NB4 (cell line): Measurements from ENCODE around the gene RBPJ.

Experiments used
- DNase-seq: peaks from one replicate; pipeline ENCODE4 v3.0.0; 2010; ENCODE audit warnings: low read depth
- H3K4me3 ChIP-seq: one replicate; pipeline ENCODE4 v1.5.1; 2011; ENCODE audit warnings: mild to moderate bottlenecking, low read depth, low read length, moderate library complexity
- MYC ChIP-seq: IDR thresholded peaks from 2 replicates; pipeline ENCODE4 v1.6.1; 2011; ENCODE audit warnings: low read depth, low read length
- POLR2A ChIP-seq: IDR thresholded peaks from 2 replicates; pipeline ENCODE4 v1.6.1; 2011; ENCODE audit warnings: mild to moderate bottlenecking; ENCODE audit not compliant: insufficient read length; ENCODE audit errors: extremely low read depth
- TF ChIP-seq, protein P1 (sequence below): IDR thresholded peaks from 2 replicates; pipeline ENCODE4 v1.6.1; 2011; ENCODE audit warnings: low read depth, low read length
- TF ChIP-seq, protein P2 (sequence below): IDR thresholded peaks from one replicate; pipeline ENCODE4 v1.5.1; 2012; ENCODE audit warnings: low read depth, low read length

RBPJ gene

DNA sequence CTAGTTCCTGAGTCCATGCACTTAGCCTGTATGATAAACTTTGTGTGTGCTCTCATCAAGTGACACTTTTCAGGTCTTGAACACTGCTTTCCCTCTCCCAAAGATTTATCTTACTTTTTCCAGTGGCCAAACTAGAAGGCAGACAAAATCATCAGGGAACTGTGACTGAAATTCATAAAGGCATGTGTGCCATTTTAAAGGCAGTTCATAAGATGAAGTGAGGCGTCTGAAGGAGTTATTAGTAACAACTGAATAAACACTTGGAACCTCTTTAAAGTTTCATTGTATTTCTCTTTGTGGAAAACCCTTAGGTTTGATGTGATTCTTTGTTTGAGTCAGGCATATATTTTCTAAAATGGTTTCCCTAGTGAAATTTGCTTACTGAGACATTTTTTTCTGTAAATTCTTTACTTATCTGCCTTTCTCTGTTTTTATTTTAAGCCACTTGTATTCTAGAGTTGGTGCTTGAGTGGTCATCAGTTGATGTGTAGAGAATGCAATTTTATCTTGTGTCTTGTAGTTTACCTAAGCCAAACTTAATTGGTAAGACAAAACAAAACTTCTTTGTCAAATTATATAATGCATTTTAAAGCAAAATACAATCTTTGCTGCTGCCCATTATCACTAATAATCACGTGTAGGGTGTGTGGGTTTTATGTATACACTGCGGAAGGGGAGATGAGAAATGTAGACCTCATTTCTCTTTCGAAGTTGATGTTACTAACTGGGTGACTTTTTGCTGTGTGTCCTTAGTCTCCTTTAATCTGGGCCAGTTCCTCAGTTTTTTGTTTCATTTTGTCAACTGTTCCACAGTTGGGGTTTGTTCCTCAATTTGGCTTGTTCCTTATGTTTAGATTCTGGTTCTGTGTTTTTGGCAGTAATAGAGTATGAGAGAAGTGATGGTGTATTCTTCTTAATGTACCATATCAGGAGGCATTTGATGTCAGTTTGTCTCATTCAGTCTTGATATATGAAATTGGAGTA lies 56.8 kb downstream of the RBPJ start:
- TF ChIP-seq POLR2A (no peak), MYC (no peak)
- TF ChIP-seq, protein P1, sequence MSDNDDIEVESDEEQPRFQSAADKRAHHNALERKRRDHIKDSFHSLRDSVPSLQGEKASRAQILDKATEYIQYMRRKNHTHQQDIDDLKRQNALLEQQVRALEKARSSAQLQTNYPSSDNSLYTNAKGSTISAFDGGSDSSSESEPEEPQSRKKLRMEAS = no peak
- TF ChIP-seq, protein P2, sequence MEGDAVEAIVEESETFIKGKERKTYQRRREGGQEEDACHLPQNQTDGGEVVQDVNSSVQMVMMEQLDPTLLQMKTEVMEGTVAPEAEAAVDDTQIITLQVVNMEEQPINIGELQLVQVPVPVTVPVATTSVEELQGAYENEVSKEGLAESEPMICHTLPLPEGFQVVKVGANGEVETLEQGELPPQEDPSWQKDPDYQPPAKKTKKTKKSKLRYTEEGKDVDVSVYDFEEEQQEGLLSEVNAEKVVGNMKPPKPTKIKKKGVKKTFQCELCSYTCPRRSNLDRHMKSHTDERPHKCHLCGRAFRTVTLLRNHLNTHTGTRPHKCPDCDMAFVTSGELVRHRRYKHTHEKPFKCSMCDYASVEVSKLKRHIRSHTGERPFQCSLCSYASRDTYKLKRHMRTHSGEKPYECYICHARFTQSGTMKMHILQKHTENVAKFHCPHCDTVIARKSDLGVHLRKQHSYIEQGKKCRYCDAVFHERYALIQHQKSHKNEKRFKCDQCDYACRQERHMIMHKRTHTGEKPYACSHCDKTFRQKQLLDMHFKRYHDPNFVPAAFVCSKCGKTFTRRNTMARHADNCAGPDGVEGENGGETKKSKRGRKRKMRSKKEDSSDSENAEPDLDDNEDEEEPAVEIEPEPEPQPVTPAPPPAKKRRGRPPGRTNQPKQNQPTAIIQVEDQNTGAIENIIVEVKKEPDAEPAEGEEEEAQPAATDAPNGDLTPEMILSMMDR = no peak
- peak; percentile 43 for DNase-seq
- no peak overlapping the region for H3K4me3 ChIP-seq

DNA sequence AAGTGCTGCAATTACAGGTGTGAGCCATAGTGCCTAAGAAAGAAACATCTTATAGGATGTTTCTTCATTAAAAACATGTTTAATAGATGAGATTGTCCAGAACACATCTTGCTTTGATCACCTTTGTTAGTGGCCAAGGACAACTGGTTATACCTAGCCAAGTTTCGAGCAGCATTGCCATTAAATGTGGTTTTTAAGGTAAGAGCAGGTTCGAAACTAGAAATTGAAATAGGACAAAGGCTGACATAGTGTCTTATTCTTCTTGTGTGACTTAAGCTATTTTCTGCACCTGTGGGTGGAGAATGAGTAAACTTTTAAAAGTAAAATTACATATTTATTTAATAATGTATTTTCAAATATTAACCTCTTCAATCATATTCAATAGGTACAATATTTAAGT lies 59.0 kb downstream of the RBPJ start:
- no peak for DNase-seq
- TF ChIP-seq MYC (no peak), POLR2A (no peak)
- TF ChIP-seq, protein P1 = no peak
- no peak overlapping the region for H3K4me3 ChIP-seq

DNA sequence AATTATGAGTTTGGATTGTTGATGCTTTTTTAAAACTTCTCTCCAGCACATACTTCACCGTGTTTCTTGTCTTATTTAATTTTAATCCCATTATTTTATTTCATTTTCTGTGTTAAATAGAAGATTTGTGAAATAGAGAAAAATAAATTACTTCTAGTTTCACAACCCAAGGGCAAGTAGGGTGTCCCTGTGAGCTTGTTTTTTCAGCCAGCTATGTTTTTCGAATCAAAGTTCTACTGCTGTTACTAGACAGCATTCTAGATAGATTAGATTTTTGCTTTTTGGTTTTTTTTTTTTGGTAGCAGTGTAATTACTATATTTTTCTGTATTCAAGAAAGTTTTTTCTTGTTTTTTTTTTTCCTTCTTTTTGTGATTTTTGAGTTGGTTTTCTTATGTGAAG lies 59.9 kb downstream of the RBPJ start:
- TF ChIP-seq MYC (no peak), POLR2A (no peak)
- TF ChIP-seq, protein P1 = no peak
- TF ChIP-seq, protein P2 = no peak
- H3K4me3 ChIP-seq = no peak overlapping the region
- DNase-seq = no peak

DNA sequence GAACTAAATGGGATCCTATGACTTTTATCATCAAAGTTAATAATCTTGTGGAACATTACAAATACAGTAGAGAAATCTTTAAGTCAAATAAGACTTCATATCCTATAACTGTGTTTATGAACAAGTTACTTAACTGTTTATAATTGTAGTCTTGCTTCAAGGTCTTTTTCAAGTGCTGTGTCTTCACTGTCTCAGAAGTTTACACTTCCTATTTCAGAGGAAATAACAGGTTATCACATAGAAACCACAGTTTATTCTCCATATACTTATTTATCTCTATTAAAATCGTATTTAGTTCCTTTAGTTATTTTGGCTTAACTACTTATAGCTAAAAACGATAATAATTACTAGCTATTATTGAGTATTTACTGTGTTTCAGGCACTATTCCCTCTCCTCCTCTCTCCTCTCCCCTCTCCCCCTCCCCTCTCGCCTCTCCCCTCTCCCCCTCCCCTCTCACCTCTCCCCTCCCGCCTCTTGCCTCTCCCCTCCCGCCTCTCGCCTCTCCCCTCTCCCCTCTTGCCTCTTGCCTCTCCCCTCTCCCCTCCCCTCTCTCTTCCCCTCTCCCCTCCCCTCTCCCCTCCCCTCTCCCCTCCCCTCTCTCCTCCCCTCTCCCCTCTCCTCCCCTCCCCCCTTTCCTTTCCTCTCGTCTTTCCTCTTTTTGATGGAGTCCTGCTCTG lies 63.7 kb downstream of the RBPJ start:
- TF ChIP-seq, protein P2 = no peak
- no peak for TF ChIP-seq MYC
- TF ChIP-seq, protein P1 = no peak
- TF ChIP-seq POLR2A = no peak

DNA sequence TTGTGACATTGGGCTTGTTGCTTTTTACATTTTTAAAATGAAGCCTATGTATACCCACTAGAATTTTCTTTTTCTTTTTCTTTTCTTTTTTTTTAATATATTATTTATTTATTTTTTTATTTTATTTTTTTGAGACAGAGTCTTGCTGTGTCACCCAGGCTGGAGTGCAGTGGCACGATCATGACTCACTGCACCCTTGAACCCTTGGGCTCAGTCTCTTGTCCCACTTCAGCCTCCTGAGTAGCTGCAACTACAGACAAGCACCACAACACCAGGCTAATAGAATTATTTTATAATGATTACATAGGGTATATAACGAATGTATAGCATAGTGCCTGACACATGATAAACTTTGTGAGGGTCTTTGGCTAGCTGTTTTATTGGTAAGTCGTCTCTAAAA lies 64.9 kb downstream of the RBPJ start:
- H3K4me3 ChIP-seq = no peak overlapping the region
- no peak for DNase-seq
- TF ChIP-seq, protein P1 = no peak
- TF ChIP-seq MYC = no peak

More for the DNA sequence above, 63.7 kb downstream of the RBPJ start:
- no peak overlapping the region for H3K4me3 ChIP-seq
- DNase-seq = no peak

DNA sequence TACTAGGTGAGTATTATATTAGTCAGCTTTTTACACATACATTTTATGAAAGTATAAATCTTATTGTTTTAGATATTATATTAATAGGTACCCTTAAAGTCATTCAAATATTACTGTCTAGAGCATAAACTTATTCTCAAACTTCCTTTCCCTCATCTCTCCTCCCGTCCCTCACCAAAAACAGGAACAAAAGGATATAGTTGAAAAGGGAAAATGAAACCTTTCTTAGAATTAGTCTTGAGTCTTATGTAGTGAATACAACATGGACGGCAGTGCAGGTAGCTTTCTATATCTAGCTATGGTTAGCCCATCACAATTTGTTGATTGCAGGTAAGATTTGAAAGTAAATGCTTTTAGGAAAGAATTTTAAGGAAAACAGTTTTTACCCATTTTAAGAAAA lies 65.6 kb downstream of the RBPJ start:
- TF ChIP-seq, protein P2 = no peak
- TF ChIP-seq, protein P1 = no peak
- no peak for TF ChIP-seq MYC
- no peak overlapping the region for H3K4me3 ChIP-seq
- no peak for DNase-seq
